HepG2 (cell line): Measurements from ENCODE around the gene ADAM22. TPM values are rescaled to one million over a fixed set of nuclear protein-coding genes. Genes with fewer than 3 reads are reported as not detected.

ENCODE experiments used
- ATAC-seq: fragments of 200-7000 bp; cut with Tn5 transposase; 3 replicates; pipeline ENCODE4 v1.9.1; 2020; ENCODE audit warnings: mild to moderate bottlenecking, moderate library complexity
- BruUV-seq: library from RNA; stranded (reverse); fragments of 400-500 nt; replicated peaks from 2 replicates; lab custom pipeline; 2021; lab: Mats Ljungman, UMichigan
- CTCF ChIA-PET: fragments of 300-600 bp; formaldehyde crosslinking; extraction: SDS; loops from one replicate; lab custom pipeline; 2021; ENCODE audit warnings: low total read pairs, inconsistent platforms, low intra/inter-chr PET ratio; lab: Yijun Ruan, JAX
- POLR2A ChIA-PET: fragments of 350-600 bp; sonication (Branson Sonifier 250); formaldehyde crosslinking; loops from one replicate; lab custom pipeline; 2020; ENCODE audit warnings: antibody characterized with exemption, inconsistent platforms; lab: Yijun Ruan, JAX
- DNase-seq: peaks from one replicate; pipeline ENCODE4 v3.0.0-alpha.2; 2015; ENCODE audit warnings: low spot score
- FAIRE-seq: peaks from 3 replicates; lab custom pipeline; 2011; peaks lifted over from hg19 to GRCh38; lab: Jason Lieb, UNC
- H2AFZ ChIP-seq: one replicate; pipeline ENCODE4 v1.6.1; 2011; ENCODE audit warnings: low read length, inconsistent platforms
- H3K27ac ChIP-seq: fragments of 300-600 bp; 3 replicates; pipeline ENCODE4 v1.8.0; 2011; ENCODE audit warnings: mixed run types, mild to moderate bottlenecking, mixed read lengths, low read length, inconsistent platforms; ENCODE audit not compliant: insufficient read depth; ENCODE audit errors: extremely low read length
- H3K27me3 ChIP-seq, 2 experiments: fragments of 200-600 bp in 1 of 2; 2 replicates in 1 of 2; 3 replicates in 1 of 2; pipeline versions ENCODE4 v1.6.0 to v1.8.0; 2011; ENCODE audit warnings: low read length in 2 of 2, mild to moderate bottlenecking in 2 of 2, moderate library complexity in 2 of 2, inconsistent platforms in 1 of 2; ENCODE audit not compliant: insufficient read depth in 2 of 2, control insufficient read depth in 1 of 2
- H3K36me3 ChIP-seq, 2 experiments: fragments of 200-600 bp in 1 of 2; replicated peaks in 1 of 2; 2 replicates in 1 of 2; 3 replicates in 1 of 2; pipeline versions ENCODE4 v1.5.1 to v1.8.0; 2011; ENCODE audit warnings: low read length in 2 of 2, inconsistent platforms in 1 of 2; ENCODE audit not compliant: insufficient read depth in 2 of 2, control insufficient read depth in 1 of 2
- H3K4me1 ChIP-seq: 2 replicates; pipeline ENCODE4 v1.5.1; 2012; ENCODE audit warnings: low read length, inconsistent platforms; ENCODE audit not compliant: insufficient read depth
- H3K4me2 ChIP-seq: 2 replicates; pipeline ENCODE4 v1.6.0; 2011; ENCODE audit warnings: low read depth, low read length, inconsistent platforms
- H3K4me3 ChIP-seq, 3 experiments: fragments of 200-600 bp in 1 of 3; sonication (generic), shearing (Covaris generic) in 1 of 3; replicated peaks in 1 of 3; 2 replicates each; pipeline ENCODE4 v1.5.1; 2011 to 2016; ENCODE audit warnings: low read length in 3 of 3, inconsistent platforms in 2 of 3, low read depth in 2 of 3, mild to moderate bottlenecking in 2 of 3, control low read depth in 1 of 3, mixed read lengths in 1 of 3; ENCODE audit not compliant: insufficient read depth in 1 of 3
- H3K79me2 ChIP-seq: one replicate; pipeline ENCODE4 v1.6.1; 2011; ENCODE audit warnings: low read length, inconsistent platforms; ENCODE audit not compliant: insufficient read depth
- H3K9ac ChIP-seq: 2 replicates; pipeline ENCODE4 v1.6.0; 2011; ENCODE audit warnings: mild to moderate bottlenecking, low read depth, low read length, inconsistent platforms; ENCODE audit not compliant: insufficient read depth
- H3K9me3 ChIP-seq: 2 replicates; pipeline ENCODE4 v1.5.1; 2012; ENCODE audit warnings: mild to moderate bottlenecking, low read length
- H4K20me1 ChIP-seq: 2 replicates; pipeline ENCODE4 v1.6.0; 2011; ENCODE audit warnings: inconsistent platforms, mild to moderate bottlenecking, low read length, moderate library complexity; ENCODE audit not compliant: insufficient read depth
- CERS6 ChIP-seq: sonication (generic); formaldehyde crosslinking; IDR thresholded peaks from 2 replicates; pipeline ENCODE4 v1.5.0; 2020; ENCODE audit warnings: missing genetic modification reagents
- EEA1 ChIP-seq: sonication (generic); formaldehyde crosslinking; IDR thresholded peaks from 2 replicates; pipeline ENCODE4 v1.5.1; 2020; ENCODE audit warnings: mild to moderate bottlenecking, missing genetic modification reagents, borderline replicate concordance
- ISL2 ChIP-seq: sonication (generic); formaldehyde crosslinking; IDR thresholded peaks from 2 replicates; pipeline ENCODE4 v1.5.0; 2020; ENCODE audit warnings: missing genetic modification reagents
- MAF1 ChIP-seq: sonication (generic); formaldehyde crosslinking; IDR thresholded peaks from 2 replicates; pipeline ENCODE4 v1.5.0; 2020; ENCODE audit warnings: missing genetic modification reagents, borderline replicate concordance
- NFRKB ChIP-seq: fragments of 450-650 bp; IDR thresholded peaks from 2 replicates; pipeline ENCODE4 v1.6.1; 2017
- NR2F6 ChIP-seq, 2 experiments: IDR thresholded peaks; 2 replicates each; pipeline ENCODE4 v1.6.1; 2016; ENCODE audit warnings: antibody characterized with exemption in 1 of 2, mild to moderate bottlenecking in 1 of 2
- PRMT3 ChIP-seq: sonication (generic); formaldehyde crosslinking; IDR thresholded peaks from 2 replicates; pipeline ENCODE4 v1.8.1; 2022; ENCODE audit warnings: low read depth, mild to moderate bottlenecking, moderate library complexity, missing genetic modification reagents, borderline replicate concordance
- RNF2 ChIP-seq: fragments of 450-650 bp; conservative IDR thresholded peaks from 2 replicates; pipeline ENCODE4 v1.6.1; 2016; ENCODE audit warnings: low read depth
- SP1 ChIP-seq, 2 experiments: fragments of 450-650 bp in 1 of 2; sonication (generic) in 1 of 2; formaldehyde crosslinking in 1 of 2; IDR thresholded peaks; 2 replicates each; pipeline versions ENCODE4 v1.4.0 to v1.6.1; 2016 to 2020; ENCODE audit warnings: missing genetic modification reagents in 1 of 2
- ZGPAT ChIP-seq: IDR thresholded peaks from 2 replicates; pipeline ENCODE4 v1.6.1; 2016; ENCODE audit warnings: mild to moderate bottlenecking
- ZHX1 ChIP-seq: sonication (generic); formaldehyde crosslinking; IDR thresholded peaks from 2 replicates; pipeline ENCODE4 v1.8.1; 2022; ENCODE audit warnings: low read depth, mild to moderate bottlenecking, missing genetic modification reagents
- ZNF614 ChIP-seq: IDR thresholded peaks from 2 replicates; pipeline ENCODE4 v1.6.1; 2018; ENCODE audit warnings: missing biosample characterization, missing genetic modification reagents, inconsistent platforms, borderline replicate concordance
- ZNF740 ChIP-seq: sonication (generic); formaldehyde crosslinking; IDR thresholded peaks from 2 replicates; pipeline ENCODE4 v1.4.0; 2020; ENCODE audit warnings: missing genetic modification reagents
- ZNF773 ChIP-seq: sonication (generic); formaldehyde crosslinking; IDR thresholded peaks from 2 replicates; pipeline ENCODE4 v1.4.0; 2020; ENCODE audit warnings: missing genetic modification reagents, borderline replicate concordance
- ZNF782 ChIP-seq: sonication (generic); formaldehyde crosslinking; IDR thresholded peaks from 2 replicates; pipeline ENCODE4 v1.4.0; 2020; ENCODE audit warnings: missing genetic modification reagents, mild to moderate bottlenecking, borderline replicate concordance
- ZSCAN9 ChIP-seq: IDR thresholded peaks from 2 replicates; pipeline ENCODE4 v1.6.1; 2016; ENCODE audit warnings: borderline replicate concordance
- in situ Hi-C: cut with HindIII; loops from 2 replicates; pipeline ENCODE4 v1.10.0; 2017; ENCODE audit warnings: low pct_unique_long_range_greater_than_20kb; ENCODE audit not compliant: extremely low pct_ligation_motif_present
- intact Hi-C: fragments of 100-400 bp; cut with micrococcal nuclease; formaldehyde crosslinking; loops from one replicate; pipeline ENCODE4 v1.10.0; 2022; ENCODE audit not compliant: unreplicated experiment
- polyA plus RNA-seq, 8 experiments: library from polyadenylated mRNA; depleted of rRNA in 3 of 8; stranded (reverse) in 7 of 8; unstranded in 1 of 8; fragments of >200 nt; fragmentation: Illumina TruSeq in 4 of 8; extraction: Trizol in 4 of 8; gene quantifications; 2 replicates each; pipeline versions ENCODE4 v1.2.1 to v1.2.3, GENCODE V29; 2011 to 2016; ENCODE audit warnings: low read depth in 4 of 8, missing spikeins in 1 of 8, mixed read lengths in 1 of 8; ENCODE audit not compliant: insufficient read depth in 1 of 8
- total RNA-seq, 5 experiments: library from RNA; depleted of rRNA; stranded (reverse); fragments of >200 nt; fragmentation: Illumina TruSeq; extraction: Trizol; gene quantifications; 2 replicates each; pipeline ENCODE4 v1.2.3, GENCODE V29; 2016; ENCODE audit warnings: low read depth in 1 of 5

The ADAM22 gene
- total and polyA plus RNA-seq, 2 of the 13 experiments (the other 11 are each of a cell fraction or from before 2014, with no cell fraction given) = 1.9 to 6.7 TPM

- H3K4me2 ChIP-seq = no peak overlapping the region
- ATAC-seq = no peak
- FAIRE-seq = no peak
- no peak overlapping the region for H2AFZ ChIP-seq
- no peak for TF ChIP-seq ZNF740 (CRISPR knock-in tag)
- TF ChIP-seq CERS6 = no peak
- TF ChIP-seq NR2F6 (IDR thresholded peaks at IDR 0.05) = no peak
- TF ChIP-seq NR2F6 (CRISPR knock-in tag; IDR thresholded peaks at IDR 0.05) = no peak
- no peak for TF ChIP-seq RNF2
- no peak for TF ChIP-seq ZSCAN9
- no peak for TF ChIP-seq ZHX1 (CRISPR knock-in tag)
- TF ChIP-seq ZGPAT (CRISPR knock-in tag) = no peak
- TF ChIP-seq ZNF782 = no peak
- no peak for TF ChIP-seq ZNF614 (CRISPR knock-in tag)
- no peak for TF ChIP-seq SP1 (IDR thresholded peaks at IDR 0.05)
- TF ChIP-seq SP1 (CRISPR knock-in tag; IDR thresholded peaks at IDR 0.05) = no peak
- TF ChIP-seq ISL2 (CRISPR knock-in tag) = no peak
- TF ChIP-seq PRMT3 (CRISPR knock-in tag) = no peak
- TF ChIP-seq EEA1 = no peak
- TF ChIP-seq MAF1 = no peak
- no peak for TF ChIP-seq ZNF773 (CRISPR knock-in tag)
- no peak for TF ChIP-seq NFRKB
- no peak overlapping the region for H3K4me3 ChIP-seq
- ChIA-PET POLR2A (no interaction called here), CTCF (no interaction called here)
- in situ Hi-C loops = no loop called here
- H3K27ac ChIP-seq = no peak overlapping the region
- no peaks in the 10 kb centered on the region for H3K36me3 ChIP-seq
- no peaks in the 10 kb centered on the region for H3K9me3 ChIP-seq
- H3K27me3 ChIP-seq = no peaks in the 10 kb centered on the region
- H4K20me1 ChIP-seq = no peaks in the 10 kb centered on the region
- intact Hi-C loops = no loop called here
- no peaks in the 10 kb centered on the region; the same call in 1 of the 2 replicates for H3K4me1 ChIP-seq
- BruUV-seq = no TSS peak
- H3K9ac ChIP-seq = no peak overlapping the region
- DNase-seq = no peak
- no peaks in the 10 kb centered on the region for H3K79me2 ChIP-seq
These were observed 68.6 kb downstream of the ADAM22 start for GRCh38 chr7:88002617-88003016.
